ENCODE results near the gene ARFIP2. TPM values are rescaled to one million over a fixed set of nuclear protein-coding genes. Genes with fewer than 3 reads are reported as not detected.

ARFIP2 gene
- total and polyA plus RNA-seq, 10 of the 15 experiments (the other 5 are each of a cell fraction or from before 2014, with no cell fraction given), result 11.7 to 59.8 (median 48.0) TPM

GRCh38 chr11:6480299-6480914 is 724 bp downstream of the ARFIP2 start:
- intact Hi-C loops (cut with micrococcal nuclease; ENCODE audit: unreplicated experiment) (loop anchor here (2.0 to 10.0 kb wide), 3 partner anchors 126 to 1044 kb away; partner anchors contain the start of genes CNGA4 and FHIP1B), in situ Hi-C loops (cut with MboI) (loop anchor here (5.0 kb wide), 1 partner anchor 127 kb away; no protein-coding TSS in a partner anchor)
- H4K20me1 ChIP-seq (ENCODE audit: control insufficient read depth, insufficient read depth), result no peaks in the 10 kb centered on the region
- H3K27ac ChIP-seq (ENCODE audit: control insufficient read depth, insufficient read depth), result peak overlapping the region; percentile 76
- H3K9ac ChIP-seq (ENCODE audit: control insufficient read depth, insufficient read depth, low read length), result peak overlapping the region; percentile 89
- ChIA-PET RAD21 (ENCODE audit: unreplicated experiment) (interaction anchor here (1.0 to 1.7 kb wide), 3 partner anchors 78 to 131 kb away, joined by 3 to 13 read pairs (median 4); partner anchors contain the start of gene TAF10), SMC1A (ENCODE audit: uncharacterized antibody, unreplicated experiment) (no interaction called here), POLR2A (no interaction called here), CTCF (interaction anchor here (2.5 kb wide), 1 partner anchor 203 kb away, joined by 12 read pairs; the partner anchor contains the start of gene MRPL17)
- H3K27me3 ChIP-seq (replicated peaks in 1 of 2; ENCODE audit: control insufficient read depth in 2 of 2, insufficient read depth in 2 of 2, low read length in 1 of 2), result no peaks in the 10 kb centered on the region
- peaks cover 1 to 18% of the 10 kb centered on the region in 2 experiments; a peak in 3 of 4 replicates for H3K36me3 ChIP-seq (ENCODE audit: control insufficient read depth in 2 of 2, insufficient read depth in 2 of 2, low read length in 1 of 2)
- H3K4me2 ChIP-seq (ENCODE audit: control insufficient read depth, insufficient read depth), result peak overlapping the region; percentile 91
- H3K4me3 ChIP-seq, result peak overlapping the region; percentile 98
- peaks cover 40% of the 10 kb centered on the region for H3K79me2 ChIP-seq (ENCODE audit: control insufficient read depth, insufficient read depth, low read length)
- TF ChIP-seq TAF1 (IDR thresholded peaks at IDR 0.05; ENCODE audit: borderline replicate concordance, low read depth, low read length) (no peak), RB1 (IDR thresholded peaks at IDR 0.05; ENCODE audit: borderline replicate concordance) (no peak), SMARCA5 (IDR thresholded peaks at IDR 0.05) (no peak), POU2F2 (IDR thresholded peaks at IDR 0.05; ENCODE audit: borderline replicate concordance, low read depth, low read length) (no peak), SRF (IDR thresholded peaks at IDR 0.05; ENCODE audit: low read depth in 2 of 2, low read length in 2 of 2) (no peak), NR2F1 (conservative IDR thresholded peaks at IDR 0.05) (no peak), ESRRA (IDR thresholded peaks at IDR 0.05; ENCODE audit: low read length) (no peak), CBX3 (IDR thresholded peaks at IDR 0.05; ENCODE audit: borderline replicate concordance, low read depth) (no peak), MTA2 (IDR thresholded peaks at IDR 0.05; ENCODE audit: low read depth) (no peak), YBX1 (IDR thresholded peaks at IDR 0.05) (no peak), HDAC6 (IDR thresholded peaks at IDR 0.05; ENCODE audit: unreplicated experiment) (no peak), CHD2 (IDR thresholded peaks at IDR 0.05; ENCODE audit: borderline replicate concordance, low read depth, low read length) (no peak), POLR2AphosphoS5 (IDR thresholded peaks at IDR 0.05; ENCODE audit: low read length) (no peak), USF2 (IDR thresholded peaks at IDR 0.05; ENCODE audit: borderline replicate concordance, low read depth, low read length) (no peak)
- FAIRE-seq (no peak), ATAC-seq (no peak), DNase-seq (ENCODE audit: low read depth, low spot score) (no peak)
- H3K9me3 ChIP-seq (replicated peaks; ENCODE audit: control insufficient read depth, insufficient read depth, low read length), result no peaks in the 10 kb centered on the region
- 70% methylated on average over 9 of the region's 9 CpGs for WGBS (ENCODE audit: insufficient coverage, insufficient replicate concordance, low lambda C conversion rate, missing lambda C conversion rate)
- peaks cover 15% of the 10 kb centered on the region for H3K4me1 ChIP-seq (ENCODE audit: control insufficient read depth, insufficient read depth, low read length)
- TSS peak; percentile 74 for BruUV-seq (replicated peaks)
- peak overlapping the region; percentile 83; the same call in 1 of the 2 replicates for H2AFZ ChIP-seq (ENCODE audit: control insufficient read depth, low read depth, low read length)

Measured in GM12878 (cell line).